ENCODE data around the gene SLC52A1.

The SLC52A1 gene

GRCh38 chr17:4986951-4987766 is 48.1 kb downstream of the SLC52A1 start, which contains the start of gene CAMTA2:
CAMTA2 (minus strand) TSS chr17:4987675; CDS start chr17:4986222, 1,453 bp downstream.
- H3K4me3 Mint-ChIP-seq: peak within 1 kb of the TSS; percentile 92
- no peaks in the 10 kb centered on the region for H3K27me3 Mint-ChIP-seq (ENCODE audit: low read depth)
- H3K36me3 Mint-ChIP-seq (ENCODE audit: low read depth): peaks cover 20% of the 10 kb centered on the region
- H3K9me3 Mint-ChIP-seq: no peaks in the 10 kb centered on the region
- peak within 1 kb of the TSS; percentile 94 for H3K27ac Mint-ChIP-seq
- H3K4me1 Mint-ChIP-seq (ENCODE audit: low read depth): peaks cover 35% of the 10 kb centered on the region

- peak overlapping the region; percentile 92 for H3K4me3 Mint-ChIP-seq
- H3K4me1 Mint-ChIP-seq (ENCODE audit: low read depth): peaks cover 41% of the 10 kb centered on the region
- peak overlapping the region; percentile 86 for H3K27ac Mint-ChIP-seq
- H3K27me3 Mint-ChIP-seq (ENCODE audit: low read depth): no peaks in the 10 kb centered on the region
- H3K36me3 Mint-ChIP-seq (ENCODE audit: low read depth): peaks cover 26% of the 10 kb centered on the region
- no peaks in the 10 kb centered on the region for H3K9me3 Mint-ChIP-seq
These were observed 48.8 kb downstream of the SLC52A1 start for GRCh38 chr17:4986403-4986802.

Measured in T-helper 1 cell treated with Interleukin-12 subunit alpha and Interleukin-12 subunit beta and Interleukin-4 antibody, amounts not matched to agents 30 μg/mL and 1 μg/mL, for 36 hours (primary cell).